ENCODE results near the gene PRR23C.

The PRR23C gene

GRCh38 chr3:138995706-138996105 lies 49.0 kb downstream of the PRR23C start:
- DNase-seq, result no peak
